ENCODE measurements around the gene MRPL18. TPM values are rescaled to one million over a fixed set of nuclear protein-coding genes. Genes with fewer than 3 reads are reported as not detected.

Gene MRPL18
- total and polyA plus RNA-seq, 2 of the 8 experiments (the other 6 are each of a cell fraction or from before 2014, with no cell fraction given) = 58.7 to 79.8 TPM

DNA sequence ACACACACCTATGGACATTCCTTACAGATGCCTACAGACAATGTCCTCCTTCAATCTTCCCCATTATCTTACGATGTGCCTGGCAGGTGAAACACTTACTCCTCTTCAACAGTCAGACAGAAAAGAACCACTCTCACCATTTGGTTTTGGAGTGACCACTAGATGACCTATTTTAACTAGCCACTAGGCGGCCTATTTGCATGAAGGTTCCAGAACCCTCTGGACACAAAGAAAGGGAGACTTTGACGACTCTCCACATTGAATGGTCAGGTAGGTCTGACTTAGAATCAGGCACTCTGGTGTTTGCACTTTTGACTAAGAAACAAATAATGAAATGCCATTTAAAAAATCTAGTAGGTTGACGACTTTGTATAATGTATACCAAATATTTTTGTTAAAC, 51.8 kb downstream of the MRPL18 start:
- no peak overlapping the region for H2BK12ac ChIP-seq (ENCODE audit: low read depth, low read length)
- no peak overlapping the region for H3K9ac ChIP-seq (replicated peaks in 1 of 4; ENCODE audit: extremely low read depth in 1 of 4, low read depth in 3 of 4, low read length in 3 of 4)
- H3K56ac ChIP-seq (replicated peaks; ENCODE audit: insufficient read length, low read depth, low read length) = no peak overlapping the region
- H4K5ac ChIP-seq (ENCODE audit: insufficient read length, low read depth, low read length) = no peak overlapping the region
- no peak overlapping the region for H2BK20ac ChIP-seq (ENCODE audit: low read length)
- no peak overlapping the region for H3K27ac ChIP-seq (ENCODE audit: low read depth, low read length)
- H4K91ac ChIP-seq (replicated peaks; ENCODE audit: insufficient read length, low read length) = no peak overlapping the region
- H3K14ac ChIP-seq (ENCODE audit: insufficient read length) = no peak overlapping the region
- H3K23ac ChIP-seq (ENCODE audit: insufficient read length) = no peak overlapping the region
- no peak overlapping the region for H4K8ac ChIP-seq (ENCODE audit: extremely low read depth, insufficient read depth, low read length)
- H3K79me2 ChIP-seq (ENCODE audit: control insufficient read depth in 1 of 2, insufficient read depth in 2 of 2, low read length in 2 of 2) = no peaks in the 10 kb centered on the region
- H2AK5ac ChIP-seq (ENCODE audit: low read depth, low read length) = no peak overlapping the region
- H3K4ac ChIP-seq (replicated peaks; ENCODE audit: insufficient read length, low read depth, low read length) = no peak overlapping the region
- ChIA-PET CTCF (ENCODE audit: partially characterized antibody) (no interaction called here), POLR2A (ENCODE audit: partially characterized antibody) (no interaction called here)
- no peaks in the 10 kb centered on the region for H3K36me3 ChIP-seq (ENCODE audit: control insufficient read depth in 2 of 4, insufficient read depth in 4 of 4, low read length in 3 of 4)
- no peak overlapping the region for H3K4me3 ChIP-seq (ENCODE audit: extremely low read depth in 1 of 4, insufficient read depth in 2 of 4, low read depth in 3 of 4, low read length in 4 of 4)
- H3K4me2 ChIP-seq (ENCODE audit: insufficient read depth in 1 of 2, low read depth in 2 of 2, low read length in 2 of 2) = no peak overlapping the region
- no peaks in the 10 kb centered on the region; the same call in 1 of the 2 replicates for H3K23me2 ChIP-seq (ENCODE audit: low read depth, low read length)
- DNase-seq (ENCODE audit: low read depth in 1 of 2, low spot score in 2 of 2) (no peak), FAIRE-seq (no peak)
- no peak overlapping the region for H2BK15ac ChIP-seq (ENCODE audit: low read length)
- H3K18ac ChIP-seq (ENCODE audit: extremely low read depth, low read length) = no peak overlapping the region
- no peaks in the 10 kb centered on the region for H3K9me3 ChIP-seq (ENCODE audit: insufficient read depth in 2 of 2, low read depth in 1 of 2, low read length in 1 of 2)
- H2BK120ac ChIP-seq (replicated peaks; ENCODE audit: low read depth, low read length) = no peak overlapping the region
- no peaks in the 10 kb centered on the region for H3K79me1 ChIP-seq (ENCODE audit: low read depth, low read length)
- H3K27me3 ChIP-seq (replicated peaks in 1 of 4; ENCODE audit: control insufficient read depth in 3 of 4, extremely low read depth in 1 of 4, insufficient read depth in 3 of 4, low read length in 3 of 4) = no peaks in the 10 kb centered on the region
- H2AFZ ChIP-seq (ENCODE audit: low read length) = no peak overlapping the region
- no peaks in the 10 kb centered on the region for H4K20me1 ChIP-seq (replicated peaks in 1 of 2; ENCODE audit: control insufficient read depth in 1 of 2, insufficient read depth in 2 of 2, low read length in 2 of 2)
- no peak overlapping the region for H2BK5ac ChIP-seq (ENCODE audit: low read depth, low read length)
- 73% methylated on average over 4 of the region's 4 CpGs; no CpG with 5 or more reads in 1 of the 2 experiments for WGBS, 2 experiments (ENCODE audit: extremely low coverage in 1 of 2, insufficient coverage in 1 of 2, insufficient read length in 1 of 2, insufficient replicate concordance in 2 of 2, low coverage in 1 of 2, low lambda C conversion rate in 2 of 2, missing lambda C conversion rate in 1 of 2)
- H3K4me1 ChIP-seq (replicated peaks in 1 of 4; ENCODE audit: control insufficient read depth in 3 of 4, insufficient read depth in 4 of 4, low read length in 3 of 4) = peaks cover 0 to 7% (median 4%) of the 10 kb centered on the region in 4 experiments; a peak in 4 of 7 replicates
- TF ChIP-seq SAP30 (IDR thresholded peaks at IDR 0.05; ENCODE audit: insufficient read depth, insufficient replicate concordance, low read length) = no peak
- no peak for TF ChIP-seq ASH2L (IDR thresholded peaks at IDR 0.05; ENCODE audit: low read length)
- TF ChIP-seq EP300 (IDR thresholded peaks at IDR 0.05; ENCODE audit: borderline replicate concordance in 1 of 2, low read depth in 2 of 2, low read length in 2 of 2) = no peak
- TF ChIP-seq FOSL1 (IDR thresholded peaks at IDR 0.05; ENCODE audit: insufficient read depth, low read depth, low read length) = no peak
- peak; percentile 21 to 47; a peak in 2 of 4 replicates for TF ChIP-seq RAD21 (IDR thresholded peaks at IDR 0.05 in 1 of 2, conservative IDR thresholded peaks at IDR 0.05 in 1 of 2; ENCODE audit: low read depth in 2 of 2, low read length in 2 of 2)
- peak in 2 of 3 experiments; percentile 53 to 60; a peak in 3 of 4 replicates for TF ChIP-seq CTCF (IDR thresholded peaks at IDR 0.05; ENCODE audit: control extremely low read depth in 1 of 3, insufficient read depth in 1 of 3, low read depth in 1 of 3, low read length in 3 of 3)
- no peak for TF ChIP-seq CHD2 (IDR thresholded peaks at IDR 0.05; ENCODE audit: low read length)
- TF ChIP-seq TBP (IDR thresholded peaks at IDR 0.05; ENCODE audit: low read depth, low read length) = no peak
- TF ChIP-seq PHF8 (conservative IDR thresholded peaks at IDR 0.05; ENCODE audit: low read depth, low read length) = no peak
- 0 out of 2 replicates have a peak, but pooled peaks have one; percentile 29 for TF ChIP-seq RXRA (IDR thresholded peaks at IDR 0.05; ENCODE audit: insufficient read depth, low read depth, low read length)

All from H1 (cell line).